ENCODE results near the gene TNIK.

DNA sequence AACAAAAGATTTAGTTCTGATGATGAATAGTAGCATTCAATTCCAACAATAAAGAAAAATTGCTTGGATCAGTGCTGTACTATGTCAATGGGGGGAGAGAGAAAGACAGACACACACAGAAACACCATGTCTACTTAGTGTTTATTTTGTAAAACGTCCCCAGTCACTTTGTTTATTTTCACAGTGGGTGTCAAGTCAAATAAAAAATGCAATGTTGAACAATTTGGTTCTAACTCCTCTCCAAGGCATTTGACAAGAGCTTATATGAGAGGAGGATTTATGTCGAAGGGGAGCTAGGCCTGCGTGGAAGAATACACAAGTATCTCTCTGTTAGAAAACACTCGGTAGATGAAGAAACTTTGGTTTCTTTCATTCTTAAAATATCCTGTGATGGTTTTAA is 232.0 kb downstream of the TNIK start:
- TF ChIP-seq, protein P1, sequence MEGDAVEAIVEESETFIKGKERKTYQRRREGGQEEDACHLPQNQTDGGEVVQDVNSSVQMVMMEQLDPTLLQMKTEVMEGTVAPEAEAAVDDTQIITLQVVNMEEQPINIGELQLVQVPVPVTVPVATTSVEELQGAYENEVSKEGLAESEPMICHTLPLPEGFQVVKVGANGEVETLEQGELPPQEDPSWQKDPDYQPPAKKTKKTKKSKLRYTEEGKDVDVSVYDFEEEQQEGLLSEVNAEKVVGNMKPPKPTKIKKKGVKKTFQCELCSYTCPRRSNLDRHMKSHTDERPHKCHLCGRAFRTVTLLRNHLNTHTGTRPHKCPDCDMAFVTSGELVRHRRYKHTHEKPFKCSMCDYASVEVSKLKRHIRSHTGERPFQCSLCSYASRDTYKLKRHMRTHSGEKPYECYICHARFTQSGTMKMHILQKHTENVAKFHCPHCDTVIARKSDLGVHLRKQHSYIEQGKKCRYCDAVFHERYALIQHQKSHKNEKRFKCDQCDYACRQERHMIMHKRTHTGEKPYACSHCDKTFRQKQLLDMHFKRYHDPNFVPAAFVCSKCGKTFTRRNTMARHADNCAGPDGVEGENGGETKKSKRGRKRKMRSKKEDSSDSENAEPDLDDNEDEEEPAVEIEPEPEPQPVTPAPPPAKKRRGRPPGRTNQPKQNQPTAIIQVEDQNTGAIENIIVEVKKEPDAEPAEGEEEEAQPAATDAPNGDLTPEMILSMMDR (conservative IDR thresholded peaks at IDR 0.05; ENCODE audit: low read depth, low read length), result no peak
- no peak for TF ChIP-seq EZH2 (IDR thresholded peaks at IDR 0.05; ENCODE audit: borderline replicate concordance, low read depth, low read length, poor library complexity, severe bottlenecking)

Measured in A673 (cell line).